ENCODE results near the gene ZNF512B. TPM values are rescaled to one million over a fixed set of nuclear protein-coding genes. Genes with fewer than 3 reads are reported as not detected.
A peak's percentile ranks its signal among the peaks of the same experiment; 100 is the strongest.

The ZNF512B gene
- total RNA-seq, 1 donor from 2014 or later = 34.0 TPM

- Mint-ChIP-seq H3K4me3 (peak overlapping the region; percentile 84), H3K9me3 (no peaks in the 10 kb centered on the region), H3K36me3 (ENCODE audit: low read depth) (peaks cover 2% of the 10 kb centered on the region), H3K27me3 (ENCODE audit: low read depth) (peaks cover 3% of the 10 kb centered on the region), H3K4me1 (peaks cover 15% of the 10 kb centered on the region), H3K27ac (ENCODE audit: unreplicated experiment) (no peak overlapping the region)
- no peak for DNase-seq (ENCODE audit: low read depth, low spot score)
- no peak for TF ChIP-seq CTCF (conservative IDR thresholded peaks at IDR 0.05)
Measured at GRCh38 chr20:63970714-63971431, 1.1 kb upstream of the ZNF512B start.

GRCh38 chr20:63968928-63969760 is 586 bp downstream of the ZNF512B start:
- Mint-ChIP-seq H3K4me1 (peaks cover 15% of the 10 kb centered on the region), H3K4me3 (peak overlapping the region; percentile 89), H3K9me3 (no peaks in the 10 kb centered on the region), H3K27me3 (ENCODE audit: low read depth) (peaks cover 3% of the 10 kb centered on the region), H3K36me3 (ENCODE audit: low read depth) (peaks cover 2% of the 10 kb centered on the region), H3K27ac (ENCODE audit: unreplicated experiment) (peak overlapping the region; percentile 35)
- no peak for DNase-seq (ENCODE audit: low read depth, low spot score)
- TF ChIP-seq CTCF (conservative IDR thresholded peaks at IDR 0.05) = no peak

GRCh38 chr20:63968136-63968927 is 1.4 kb downstream of the ZNF512B start:
- Mint-ChIP-seq H3K27ac (ENCODE audit: unreplicated experiment) (no peak overlapping the region), H3K9me3 (no peaks in the 10 kb centered on the region), H3K36me3 (ENCODE audit: low read depth) (peaks cover 2% of the 10 kb centered on the region), H3K27me3 (ENCODE audit: low read depth) (peaks cover 3% of the 10 kb centered on the region), H3K4me3 (peak overlapping the region; percentile 89), H3K4me1 (peaks cover 12% of the 10 kb centered on the region)
- no peak for DNase-seq (ENCODE audit: low read depth, low spot score)
- TF ChIP-seq CTCF (conservative IDR thresholded peaks at IDR 0.05) = no peak

- peak overlapping the region; percentile 89 for H3K4me3 Mint-ChIP-seq
- no peak overlapping the region for H3K27ac Mint-ChIP-seq (ENCODE audit: unreplicated experiment)
- H3K4me1 Mint-ChIP-seq = peaks cover 5% of the 10 kb centered on the region
- no peak for DNase-seq (ENCODE audit: low read depth, low spot score)
- H3K36me3 Mint-ChIP-seq (ENCODE audit: low read depth) = peaks cover 2% of the 10 kb centered on the region
- TF ChIP-seq CTCF (conservative IDR thresholded peaks at IDR 0.05) = no peak
- H3K9me3 Mint-ChIP-seq = no peaks in the 10 kb centered on the region
- H3K27me3 Mint-ChIP-seq (ENCODE audit: low read depth) = peaks cover 3% of the 10 kb centered on the region
Measured at GRCh38 chr20:63967330-63968135, 2.2 kb downstream of the ZNF512B start.

- Mint-ChIP-seq H3K36me3 (ENCODE audit: low read depth) (peaks cover 2% of the 10 kb centered on the region), H3K27ac (ENCODE audit: unreplicated experiment) (no peak overlapping the region), H3K4me3 (peak overlapping the region; percentile 31), H3K27me3 (ENCODE audit: low read depth) (peaks cover 3% of the 10 kb centered on the region), H3K4me1 (no peaks in the 10 kb centered on the region), H3K9me3 (no peaks in the 10 kb centered on the region)
- TF ChIP-seq CTCF (conservative IDR thresholded peaks at IDR 0.05) = no peak
- DNase-seq (ENCODE audit: low read depth, low spot score) = no peak
Measured at GRCh38 chr20:63966944-63967322, 2.8 kb downstream of the ZNF512B start.

All from neural crest cell (in vitro differentiated cells).